Skeletal muscle tissue (tissue), 4 donors: Measurements from ENCODE around the gene RNF41. TPM values are rescaled to one million over a fixed set of nuclear protein-coding genes. Genes with fewer than 3 reads are reported as not detected.

Experiments
- H3K27ac ChIP-seq: one replicate; pipeline ENCODE4 v1.7.0; 2013; ENCODE audit warnings: mild to moderate bottlenecking, low read depth, low read length, inconsistent platforms
- H3K27me3 ChIP-seq, 3 donors: one replicate each; pipeline ENCODE4 v1.7.0; 2013; ENCODE audit warnings: low read length in 3 of 3; ENCODE audit not compliant: control insufficient read depth in 3 of 3, insufficient read depth in 3 of 3
- H3K36me3 ChIP-seq, 3 donors: one replicate each; pipeline ENCODE4 v1.7.0; 2013; ENCODE audit warnings: low read length in 3 of 3; ENCODE audit not compliant: control insufficient read depth in 3 of 3, insufficient read depth in 3 of 3
- H3K4me1 ChIP-seq, 3 donors: one replicate each; pipeline ENCODE4 v1.7.0; 2013; ENCODE audit warnings: low read length in 3 of 3, mild to moderate bottlenecking in 3 of 3; ENCODE audit not compliant: control insufficient read depth in 3 of 3, insufficient read depth in 3 of 3
- H3K4me3 ChIP-seq, 3 donors: one replicate each; pipeline ENCODE4 v1.7.0; 2013; ENCODE audit warnings: low read length in 3 of 3
- H3K9ac ChIP-seq, 3 donors: one replicate each; pipeline ENCODE4 v1.7.0; 2013; ENCODE audit warnings: low read length in 3 of 3, mild to moderate bottlenecking in 3 of 3, moderate library complexity in 2 of 3, low read depth in 1 of 3
- H3K9me3 ChIP-seq, 3 donors: one replicate each; pipeline ENCODE4 v1.7.0; 2013; ENCODE audit warnings: low read length in 3 of 3; ENCODE audit not compliant: control insufficient read depth in 3 of 3
- total RNA-seq: library from RNA; depleted of rRNA; stranded (reverse); fragments of >200 nt; gene quantifications from one replicate; pipeline ENCODE4 v1.2.3, GENCODE V29; 2014
- donor health status: Osteomylitis.

RNF41 gene
- total RNA-seq, 1 donor from 2014 or later: 30.8 TPM

- Histone ChIP-seq H3K36me3 (peaks cover 72 to 76% (median 73%) of the 10 kb centered on the region in 3 donors), H3K4me1 (no peaks in the 10 kb centered on the region), H3K9me3 (no peaks in the 10 kb centered on the region), H3K27ac (no peak overlapping the region), H3K27me3 (no peaks in the 10 kb centered on the region), H3K4me3 (no peak overlapping the region), H3K9ac (no peak overlapping the region)
Measured at GRCh38 chr12:56248711-56249110, 27.0 kb upstream of the RNF41 start.

GRCh38 chr12:56247923-56248322, 26.2 kb upstream of the RNF41 start:
- Histone ChIP-seq H3K27me3 (no peaks in the 10 kb centered on the region), H3K4me1 (no peaks in the 10 kb centered on the region), H3K9ac (no peak overlapping the region), H3K9me3 (no peaks in the 10 kb centered on the region), H3K36me3 (peaks cover 72 to 76% (median 73%) of the 10 kb centered on the region in 3 donors), H3K4me3 (no peak overlapping the region), H3K27ac (no peak overlapping the region)

GRCh38 chr12:56244494-56244893, 22.8 kb upstream of the RNF41 start:
- no peaks in the 10 kb centered on the region for H3K9me3 ChIP-seq
- no peak overlapping the region for H3K9ac ChIP-seq
- H3K27me3 ChIP-seq: no peaks in the 10 kb centered on the region
- H3K36me3 ChIP-seq: peaks cover 78 to 86% (median 85%) of the 10 kb centered on the region in 3 donors
- no peak overlapping the region for H3K4me3 ChIP-seq
- H3K27ac ChIP-seq: no peak overlapping the region
- H3K4me1 ChIP-seq: no peaks in the 10 kb centered on the region

GRCh38 chr12:56243731-56244181, 22.0 kb upstream of the RNF41 start:
- Histone ChIP-seq H3K27me3 (no peaks in the 10 kb centered on the region), H3K4me1 (no peaks in the 10 kb centered on the region), H3K27ac (no peak overlapping the region), H3K9me3 (no peaks in the 10 kb centered on the region), H3K36me3 (peaks cover 73 to 85% (median 83%) of the 10 kb centered on the region in 3 donors), H3K4me3 (no peak overlapping the region), H3K9ac (no peak overlapping the region)

- Histone ChIP-seq H3K4me3 (no peak overlapping the region), H3K4me1 (no peaks in the 10 kb centered on the region), H3K9me3 (no peaks in the 10 kb centered on the region), H3K9ac (no peak overlapping the region), H3K27me3 (no peaks in the 10 kb centered on the region), H3K36me3 (peaks cover 68 to 78% (median 77%) of the 10 kb centered on the region in 3 donors), H3K27ac (no peak overlapping the region)
Measured at GRCh38 chr12:56242986-56243385, 21.3 kb upstream of the RNF41 start.

GRCh38 chr12:56241424-56242303, 19.9 kb upstream of the RNF41 start:
- Histone ChIP-seq H3K27me3 (no peaks in the 10 kb centered on the region), H3K4me3 (no peak overlapping the region), H3K9ac (no peak overlapping the region), H3K4me1 (no peaks in the 10 kb centered on the region), H3K9me3 (no peaks in the 10 kb centered on the region), H3K36me3 (peaks cover 57 to 66% (median 66%) of the 10 kb centered on the region in 3 donors), H3K27ac (no peak overlapping the region)

GRCh38 chr12:56237552-56237951, 15.8 kb upstream of the RNF41 start:
- no peak overlapping the region for H3K27ac ChIP-seq
- H3K27me3 ChIP-seq: no peaks in the 10 kb centered on the region
- H3K4me3 ChIP-seq: no peak overlapping the region
- H3K9me3 ChIP-seq: no peaks in the 10 kb centered on the region
- peaks cover 30 to 33% (median 31%) of the 10 kb centered on the region in 3 donors for H3K36me3 ChIP-seq
- no peak overlapping the region for H3K9ac ChIP-seq
- no peaks in the 10 kb centered on the region for H3K4me1 ChIP-seq

GRCh38 chr12:56236985-56237384, 15.3 kb upstream of the RNF41 start:
- Histone ChIP-seq H3K27ac (no peak overlapping the region), H3K4me1 (no peaks in the 10 kb centered on the region), H3K27me3 (no peaks in the 10 kb centered on the region), H3K9ac (no peak overlapping the region), H3K36me3 (peaks cover 24 to 27% (median 26%) of the 10 kb centered on the region in 3 donors), H3K9me3 (no peaks in the 10 kb centered on the region), H3K4me3 (no peak overlapping the region)

- Histone ChIP-seq H3K4me3 (no peak overlapping the region), H3K9ac (no peak overlapping the region), H3K27me3 (no peaks in the 10 kb centered on the region), H3K36me3 (peaks cover 15 to 18% (median 17%) of the 10 kb centered on the region in 3 donors), H3K4me1 (no peaks in the 10 kb centered on the region), H3K9me3 (no peaks in the 10 kb centered on the region), H3K27ac (no peak overlapping the region)
Measured at GRCh38 chr12:56236091-56236490, 14.4 kb upstream of the RNF41 start.

- peaks cover 9 to 11% (median 10%) of the 10 kb centered on the region in 3 donors for H3K36me3 ChIP-seq
- H3K4me1 ChIP-seq: no peaks in the 10 kb centered on the region
- no peak overlapping the region for H3K27ac ChIP-seq
- H3K9ac ChIP-seq: no peak overlapping the region
- H3K4me3 ChIP-seq: no peak overlapping the region
- H3K9me3 ChIP-seq: no peaks in the 10 kb centered on the region
- H3K27me3 ChIP-seq: no peaks in the 10 kb centered on the region
Measured at GRCh38 chr12:56234746-56235436, 13.2 kb upstream of the RNF41 start.
